ENCODE data around the gene SPOP. TPM values are rescaled to one million over a fixed set of nuclear protein-coding genes. Genes with fewer than 3 reads are reported as not detected.

The SPOP gene
- total RNA-seq, 1 donor from 2014 or later = 48.6 TPM

DNA sequence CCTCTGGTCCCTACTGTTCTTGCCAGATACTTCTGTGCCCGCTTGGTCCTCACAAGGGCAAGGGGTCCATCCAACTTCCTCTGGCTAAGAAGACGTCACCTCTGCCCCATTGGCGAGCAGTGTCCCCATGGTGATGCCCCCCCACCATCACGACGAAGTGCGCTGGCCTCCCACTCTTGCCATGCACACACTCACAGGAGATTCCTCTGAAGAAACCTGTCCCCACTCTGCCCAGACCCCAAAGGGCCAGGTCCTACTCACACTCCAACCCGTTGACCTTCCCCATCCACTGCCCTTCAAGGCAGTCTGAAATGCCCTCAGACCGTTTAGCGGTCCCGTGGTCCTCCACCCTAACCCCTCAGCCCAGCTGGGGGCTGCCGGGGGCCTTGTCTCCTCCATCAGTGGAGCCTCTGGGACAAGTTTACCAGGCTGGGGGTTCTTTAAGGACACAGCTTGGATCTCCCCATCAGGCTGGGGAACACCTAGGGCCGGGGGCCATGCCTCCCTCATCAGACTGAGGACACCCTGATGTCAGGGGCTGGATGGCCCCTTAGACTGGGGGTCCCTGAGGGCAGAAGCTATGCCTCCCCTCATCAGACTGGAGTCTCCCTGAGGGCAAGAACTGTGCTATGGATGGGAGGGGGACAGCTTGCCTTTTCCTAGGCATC is 95.7 kb downstream of the SPOP start:
- H3K4me3 ChIP-seq (ENCODE audit: insufficient read depth, low read depth, low read length) = no peak overlapping the region
- H3K9me3 ChIP-seq (ENCODE audit: insufficient read depth, low read depth, low read length) = no peaks in the 10 kb centered on the region
- peaks cover 10% of the 10 kb centered on the region for H3K27me3 ChIP-seq (ENCODE audit: insufficient read depth, low read length)
- Mint-ChIP-seq H3K27me3 (ENCODE audit: low read depth, unreplicated experiment) (peaks cover 22% of the 10 kb centered on the region), H3K36me3 (ENCODE audit: low read depth, unreplicated experiment) (peaks cover 11% of the 10 kb centered on the region), H3K27ac (ENCODE audit: unreplicated experiment) (no peak overlapping the region), H3K9me3 (ENCODE audit: unreplicated experiment) (peaks cover 2% of the 10 kb centered on the region), H3K4me3 (ENCODE audit: unreplicated experiment) (no peak overlapping the region), H3K4me1 (ENCODE audit: low read depth, unreplicated experiment) (peaks cover 2% of the 10 kb centered on the region)
- peak overlapping the region; percentile 23 for H3K4me2 ChIP-seq (ENCODE audit: low read length)
- no peak overlapping the region for H2AFZ ChIP-seq (ENCODE audit: low read depth, low read length)
- DNase-seq (ENCODE audit: low read depth) (no peak), FAIRE-seq (no peak)
- no peaks in the 10 kb centered on the region for H3K36me3 ChIP-seq (ENCODE audit: insufficient read depth, low read length)
- no peaks in the 10 kb centered on the region for H4K20me1 ChIP-seq (ENCODE audit: insufficient read depth, low read length)
- H3K79me2 ChIP-seq (ENCODE audit: insufficient read depth, low read length) = no peaks in the 10 kb centered on the region
- no peak overlapping the region for H3K27ac ChIP-seq (ENCODE audit: low read depth, low read length)
- TF ChIP-seq CTCF (IDR thresholded peaks at IDR 0.05; ENCODE audit: insufficient read depth, low read depth, low read length) (no peak), EZH2 (IDR thresholded peaks at IDR 0.05; ENCODE audit: insufficient read depth, low read length) (no peak)
- no peak overlapping the region for H3K9ac ChIP-seq (ENCODE audit: low read length)
- peaks cover 7% of the 10 kb centered on the region for H3K4me1 ChIP-seq (ENCODE audit: insufficient read depth, low read length)

GRCh38 chr17:49581648-49581998 is 96.3 kb downstream of the SPOP start:
- Histone ChIP-seq H3K9ac (ENCODE audit: low read length) (no peak overlapping the region), H3K27me3 (ENCODE audit: insufficient read depth, low read length) (peaks cover 14% of the 10 kb centered on the region), H3K4me1 (ENCODE audit: insufficient read depth, low read length) (peaks cover 11% of the 10 kb centered on the region), H3K4me3 (ENCODE audit: insufficient read depth, low read depth, low read length) (no peak overlapping the region), H3K4me2 (ENCODE audit: low read length) (no peak overlapping the region), H2AFZ (ENCODE audit: low read depth, low read length) (no peak overlapping the region), H3K79me2 (ENCODE audit: insufficient read depth, low read length) (no peaks in the 10 kb centered on the region), H3K27ac (ENCODE audit: low read depth, low read length) (no peak overlapping the region), H3K9me3 (ENCODE audit: insufficient read depth, low read depth, low read length) (no peaks in the 10 kb centered on the region), H3K36me3 (ENCODE audit: insufficient read depth, low read length) (no peaks in the 10 kb centered on the region), H4K20me1 (ENCODE audit: insufficient read depth, low read length) (no peaks in the 10 kb centered on the region)
- TF ChIP-seq CTCF (IDR thresholded peaks at IDR 0.05; ENCODE audit: insufficient read depth, low read depth, low read length) = no peak
- TF ChIP-seq EZH2 (IDR thresholded peaks at IDR 0.05; ENCODE audit: insufficient read depth, low read length) = no peak
- H3K4me3 Mint-ChIP-seq (ENCODE audit: unreplicated experiment) = no peak overlapping the region
- FAIRE-seq = no peak
- no peak for DNase-seq (ENCODE audit: low read depth)
- H3K36me3 Mint-ChIP-seq (ENCODE audit: low read depth, unreplicated experiment) = peaks cover 8% of the 10 kb centered on the region
- H3K4me1 Mint-ChIP-seq (ENCODE audit: low read depth, unreplicated experiment) = peaks cover 2% of the 10 kb centered on the region
- peaks cover 26% of the 10 kb centered on the region for H3K27me3 Mint-ChIP-seq (ENCODE audit: low read depth, unreplicated experiment)
- H3K9me3 Mint-ChIP-seq (ENCODE audit: unreplicated experiment) = peaks cover 2% of the 10 kb centered on the region
- H3K27ac Mint-ChIP-seq (ENCODE audit: unreplicated experiment) = no peak overlapping the region

GRCh38 chr17:49580981-49581647 is 96.8 kb downstream of the SPOP start:
- Histone ChIP-seq H3K4me2 (ENCODE audit: low read length) (no peak overlapping the region), H3K36me3 (ENCODE audit: insufficient read depth, low read length) (no peaks in the 10 kb centered on the region), H3K79me2 (ENCODE audit: insufficient read depth, low read length) (no peaks in the 10 kb centered on the region), H4K20me1 (ENCODE audit: insufficient read depth, low read length) (no peaks in the 10 kb centered on the region), H3K9me3 (ENCODE audit: insufficient read depth, low read depth, low read length) (no peaks in the 10 kb centered on the region), H3K9ac (ENCODE audit: low read length) (no peak overlapping the region), H2AFZ (ENCODE audit: low read depth, low read length) (no peak overlapping the region), H3K27me3 (ENCODE audit: insufficient read depth, low read length) (peaks cover 17% of the 10 kb centered on the region), H3K27ac (ENCODE audit: low read depth, low read length) (no peak overlapping the region), H3K4me1 (ENCODE audit: insufficient read depth, low read length) (peaks cover 14% of the 10 kb centered on the region), H3K4me3 (ENCODE audit: insufficient read depth, low read depth, low read length) (no peak overlapping the region)
- no peak overlapping the region for H3K4me3 Mint-ChIP-seq (ENCODE audit: unreplicated experiment)
- no peak overlapping the region for H3K27ac Mint-ChIP-seq (ENCODE audit: unreplicated experiment)
- DNase-seq (ENCODE audit: low read depth) (no peak), FAIRE-seq (no peak)
- peaks cover 8% of the 10 kb centered on the region for H3K36me3 Mint-ChIP-seq (ENCODE audit: low read depth, unreplicated experiment)
- H3K27me3 Mint-ChIP-seq (ENCODE audit: low read depth, unreplicated experiment) = peaks cover 26% of the 10 kb centered on the region
- peaks cover 2% of the 10 kb centered on the region for H3K4me1 Mint-ChIP-seq (ENCODE audit: low read depth, unreplicated experiment)
- TF ChIP-seq CTCF (IDR thresholded peaks at IDR 0.05; ENCODE audit: insufficient read depth, low read depth, low read length) = no peak
- no peak for TF ChIP-seq EZH2 (IDR thresholded peaks at IDR 0.05; ENCODE audit: insufficient read depth, low read length)
- H3K9me3 Mint-ChIP-seq (ENCODE audit: unreplicated experiment) = peaks cover 2% of the 10 kb centered on the region
